NOMO-1 (cell line): Measurements from ENCODE around the gene STIL.
A peak's percentile ranks its signal among the peaks of the same experiment; 100 is the strongest.
"Not testable (repeated sequence)": the region's sequence is repeated elsewhere in the genome, so short reads cannot be mapped to it uniquely, and the experiment has no call there.

Source experiments
- DNase-seq, 2 experiments: peaks; one replicate each; lab custom pipeline; 2025; ENCODE audit not compliant: unreplicated experiment in 2 of 2; lab: John Stamatoyannopoulos, UW

The STIL gene

GRCh38 chr1:47323599-47324031 is 9.7 kb upstream of the STIL start:
- DNase-seq, result no peak

- DNase-seq, result not testable (repeated sequence)
Measured at GRCh38 chr1:47319968-47320367, 6.0 kb upstream of the STIL start.

GRCh38 chr1:47317841-47318240 is 3.9 kb upstream of the STIL start:
- DNase-seq, result no peak

- DNase-seq, result no peak
Measured at GRCh38 chr1:47309427-47309826, 4.5 kb downstream of the STIL start.

- no peak for DNase-seq
Measured at GRCh38 chr1:47302472-47302871, 11.5 kb downstream of the STIL start.

- no peak for DNase-seq
Measured at GRCh38 chr1:47298025-47298699, 15.8 kb downstream of the STIL start.

GRCh38 chr1:47295579-47295978 is 18.4 kb downstream of the STIL start:
- DNase-seq, result no peak

- DNase-seq, result not testable (repeated sequence)
Measured at GRCh38 chr1:47294863-47295262, 19.1 kb downstream of the STIL start.

GRCh38 chr1:47288116-47288515 is 25.8 kb downstream of the STIL start:
- peak in 1 of 2 experiments; percentile 34 for DNase-seq

GRCh38 chr1:47280142-47280541 is 33.8 kb downstream of the STIL start:
- no peak for DNase-seq

- DNase-seq, result no peak
Measured at GRCh38 chr1:47276850-47277249, 37.1 kb downstream of the STIL start.

GRCh38 chr1:47275811-47276210 is 38.1 kb downstream of the STIL start:
- DNase-seq, result not testable (repeated sequence)

- not testable (repeated sequence) for DNase-seq
Measured at GRCh38 chr1:47265529-47265928, 48.4 kb downstream of the STIL start.

GRCh38 chr1:47262787-47263413 is 51.0 kb downstream of the STIL start:
- DNase-seq, result peak in 1 of 2 experiments; percentile 46

GRCh38 chr1:47257224-47257623 is 56.7 kb downstream of the STIL start:
- DNase-seq, result no peak

GRCh38 chr1:47252795-47253194 is 61.2 kb downstream of the STIL start:
- DNase-seq, result no peak

- DNase-seq, result no peak
Measured at GRCh38 chr1:47252369-47252768, 61.6 kb downstream of the STIL start.

GRCh38 chr1:47249755-47250154 is 64.2 kb downstream of the STIL start:
- no peak for DNase-seq

GRCh38 chr1:47244339-47244862 is 69.5 kb downstream of the STIL start:
- DNase-seq, result no peak

- DNase-seq, result no peak
Measured at GRCh38 chr1:47243910-47244309, 70.0 kb downstream of the STIL start.

GRCh38 chr1:47241114-47242113 is 72.5 kb downstream of the STIL start:
- no peak for DNase-seq
